ENCODE results near the gene HOXB2. TPM values are rescaled to one million over a fixed set of nuclear protein-coding genes. Genes with fewer than 3 reads are reported as not detected.
"Not testable (repeated sequence)": the region's sequence is repeated elsewhere in the genome, so short reads cannot be mapped to it uniquely, and the experiment has no call there.

Gene HOXB2
- total RNA-seq, 2 experiments from 2014 or later = 17.2 to 17.5 TPM

- H3K36me3 Mint-ChIP-seq = peaks cover 9% of the 10 kb centered on the region
- H3K27me3 Mint-ChIP-seq = peaks cover 18% of the 10 kb centered on the region
- no peaks in the 10 kb centered on the region for H3K9me3 Mint-ChIP-seq (ENCODE audit: low read depth)
- peak; percentile 74 for ATAC-seq
- H3K27ac Mint-ChIP-seq = peak overlapping the region; percentile 95
- peaks cover 43% of the 10 kb centered on the region for H3K4me1 Mint-ChIP-seq
- CTCF ChIA-PET = interaction anchor here (0.9 to 2.4 kb wide), 5 partner anchors 32 to 208 kb away, joined by 3 to 14 read pairs (median 3); partner anchors contain the start of gene HOXB5
- peak overlapping the region; percentile 88 for H3K4me3 Mint-ChIP-seq
- DNase-seq = peak; percentile 79
Observed at GRCh38 chr17:48543107-48543853, 1.6 kb downstream of the HOXB2 start.

- Mint-ChIP-seq H3K36me3 (peaks cover 9% of the 10 kb centered on the region), H3K4me1 (peaks cover 37% of the 10 kb centered on the region), H3K27me3 (peaks cover 18% of the 10 kb centered on the region), H3K4me3 (peak overlapping the region; percentile 88), H3K9me3 (ENCODE audit: low read depth) (no peaks in the 10 kb centered on the region), H3K27ac (peak overlapping the region; percentile 95)
- ATAC-seq (no peak), DNase-seq (no peak)
- CTCF ChIA-PET = interaction anchor here (0.9 to 2.4 kb wide), 2 partner anchors 31 to 50 kb away, joined by 3 to 14 read pairs; no protein-coding TSS in a partner anchor
Observed at GRCh38 chr17:48542698-48543106, 2.2 kb downstream of the HOXB2 start.

- Mint-ChIP-seq H3K27me3 (peaks cover 22% of the 10 kb centered on the region), H3K4me1 (peaks cover 32% of the 10 kb centered on the region), H3K27ac (peak overlapping the region; percentile 96), H3K9me3 (ENCODE audit: low read depth) (no peaks in the 10 kb centered on the region), H3K36me3 (peaks cover 9% of the 10 kb centered on the region), H3K4me3 (peak overlapping the region; percentile 88)
- ATAC-seq (no peak), DNase-seq (peak; percentile 45)
- CTCF ChIA-PET = interaction anchor here (0.9 to 2.4 kb wide), 5 partner anchors 36 to 343 kb away, joined by 3 to 14 read pairs (median 3); no protein-coding TSS in a partner anchor
Observed at GRCh38 chr17:48542114-48542656, 2.7 kb downstream of the HOXB2 start.

- peak overlapping the region; percentile 88 for H3K4me3 Mint-ChIP-seq
- peak overlapping the region; percentile 96 for H3K27ac Mint-ChIP-seq
- CTCF ChIA-PET = interaction anchor here (0.6 to 1.3 kb wide), 5 partner anchors 36 to 343 kb away, joined by 3 to 9 read pairs (median 3); no protein-coding TSS in a partner anchor
- peaks cover 23% of the 10 kb centered on the region for H3K27me3 Mint-ChIP-seq
- ATAC-seq = peak; percentile 32
- H3K36me3 Mint-ChIP-seq = peaks cover 9% of the 10 kb centered on the region
- H3K4me1 Mint-ChIP-seq = peaks cover 29% of the 10 kb centered on the region
- H3K9me3 Mint-ChIP-seq (ENCODE audit: low read depth) = no peaks in the 10 kb centered on the region
- DNase-seq = peak; percentile 56
Observed at GRCh38 chr17:48541577-48542113, 3.3 kb downstream of the HOXB2 start.

- H3K4me3 Mint-ChIP-seq = peak overlapping the region; percentile 88
- H3K9me3 Mint-ChIP-seq (ENCODE audit: low read depth) = no peaks in the 10 kb centered on the region
- ATAC-seq (peak; percentile 11), DNase-seq (no peak)
- H3K36me3 Mint-ChIP-seq = peaks cover 9% of the 10 kb centered on the region
- CTCF ChIA-PET = interaction anchor here (0.6 to 1.5 kb wide), 5 partner anchors 35 to 190 kb away, joined by 3 to 9 read pairs (median 3); no protein-coding TSS in a partner anchor
- H3K27me3 Mint-ChIP-seq = peaks cover 23% of the 10 kb centered on the region
- peaks cover 24% of the 10 kb centered on the region for H3K4me1 Mint-ChIP-seq
- peak overlapping the region; percentile 96 for H3K27ac Mint-ChIP-seq
Observed at GRCh38 chr17:48541036-48541576, 3.8 kb downstream of the HOXB2 start.

- DNase-seq (no peak), ATAC-seq (no peak)
- peaks cover 19% of the 10 kb centered on the region for H3K4me1 Mint-ChIP-seq
- H3K9me3 Mint-ChIP-seq (ENCODE audit: low read depth) = no peaks in the 10 kb centered on the region
- no peak overlapping the region for H3K4me3 Mint-ChIP-seq
- peaks cover 9% of the 10 kb centered on the region for H3K36me3 Mint-ChIP-seq
- no peak overlapping the region for H3K27ac Mint-ChIP-seq
- CTCF ChIA-PET = interaction anchor here (0.9 to 1.5 kb wide), 2 partner anchors 27 to 48 kb away, joined by 5 to 9 read pairs; no protein-coding TSS in a partner anchor
- H3K27me3 Mint-ChIP-seq = peaks cover 19% of the 10 kb centered on the region
Observed at GRCh38 chr17:48540213-48540612, 4.7 kb downstream of the HOXB2 start.

GRCh38 chr17:48539177-48539576, 5.7 kb downstream of the HOXB2 start:
- ATAC-seq (no peak), DNase-seq (no peak)
- Mint-ChIP-seq H3K4me1 (peaks cover 16% of the 10 kb centered on the region), H3K4me3 (no peak overlapping the region), H3K36me3 (peaks cover 9% of the 10 kb centered on the region), H3K9me3 (ENCODE audit: low read depth) (no peaks in the 10 kb centered on the region), H3K27me3 (peaks cover 22% of the 10 kb centered on the region), H3K27ac (no peak overlapping the region)
- CTCF ChIA-PET = interaction anchor here (0.7 kb wide), 1 partner anchor 28 kb away, joined by 4 read pairs; no protein-coding TSS in a partner anchor

- Mint-ChIP-seq H3K4me3 (no peak overlapping the region), H3K9me3 (ENCODE audit: low read depth) (no peaks in the 10 kb centered on the region), H3K36me3 (peaks cover 4% of the 10 kb centered on the region), H3K27me3 (peaks cover 19% of the 10 kb centered on the region), H3K4me1 (peaks cover 12% of the 10 kb centered on the region), H3K27ac (no peak overlapping the region)
- ATAC-seq = no peak
- CTCF ChIA-PET = no interaction called here
- no peak for DNase-seq
Observed at GRCh38 chr17:48537316-48537715, 7.6 kb downstream of the HOXB2 start.

- not testable (repeated sequence) for H3K4me1 Mint-ChIP-seq; DNase-seq; H3K4me3 Mint-ChIP-seq; ATAC-seq; H3K36me3 Mint-ChIP-seq; H3K27ac Mint-ChIP-seq; H3K9me3 Mint-ChIP-seq (ENCODE audit: low read depth)
- CTCF ChIA-PET = interaction anchor here (0.7 to 1.2 kb wide), 2 partner anchors 22 to 412 kb away, joined by 3 read pairs; no protein-coding TSS in a partner anchor
- peaks cover 12% of the 10 kb centered on the region for H3K27me3 Mint-ChIP-seq
Observed at GRCh38 chr17:48535793-48536559, 8.9 kb downstream of the HOXB2 start.

- Mint-ChIP-seq H3K4me1 (no peaks in the 10 kb centered on the region), H3K36me3 (no peaks in the 10 kb centered on the region), H3K27me3 (peaks cover 15% of the 10 kb centered on the region), H3K4me3 (no peak overlapping the region), H3K9me3 (ENCODE audit: low read depth) (no peaks in the 10 kb centered on the region), H3K27ac (no peak overlapping the region)
- CTCF ChIA-PET = interaction anchor here (1.2 to 1.7 kb wide), 2 partner anchors 39 to 40 kb away, joined by 4 read pairs; no protein-coding TSS in a partner anchor
- ATAC-seq (no peak), DNase-seq (no peak)
Observed at GRCh38 chr17:48532261-48532660, 12.6 kb downstream of the HOXB2 start.

GRCh38 chr17:48530887-48531272, 14.0 kb downstream of the HOXB2 start, which contains the start of gene HOXB1:
HOXB1 (minus strand) TSS chr17:48531011; CDS start chr17:48530904, 107 bp downstream.
- DNase-seq (no peak), ATAC-seq (no peak)
- CTCF ChIA-PET = no interaction called here
- Mint-ChIP-seq H3K36me3 (no peaks in the 10 kb centered on the region), H3K4me3 (no peak within 1 kb of the TSS), H3K9me3 (ENCODE audit: low read depth) (no peaks in the 10 kb centered on the region), H3K27ac (no peak within 1 kb of the TSS), H3K27me3 (peaks cover 23% of the 10 kb centered on the region), H3K4me1 (no peaks in the 10 kb centered on the region)

GRCh38 chr17:48530208-48530886, 14.6 kb downstream of the HOXB2 start:
- ATAC-seq = no peak
- H3K27me3 Mint-ChIP-seq = peaks cover 28% of the 10 kb centered on the region

More at GRCh38 chr17:48530208-48530886, 14.6 kb downstream of the HOXB2 start:
- Mint-ChIP-seq H3K36me3 (no peaks in the 10 kb centered on the region), H3K4me3 (no peak overlapping the region), H3K27ac (no peak overlapping the region), H3K4me1 (no peaks in the 10 kb centered on the region), H3K9me3 (ENCODE audit: low read depth) (no peaks in the 10 kb centered on the region)
- DNase-seq = no peak
- CTCF ChIA-PET = no interaction called here
